ENCODE measurements around the gene PLXNA4.

PLXNA4 gene

DNA sequence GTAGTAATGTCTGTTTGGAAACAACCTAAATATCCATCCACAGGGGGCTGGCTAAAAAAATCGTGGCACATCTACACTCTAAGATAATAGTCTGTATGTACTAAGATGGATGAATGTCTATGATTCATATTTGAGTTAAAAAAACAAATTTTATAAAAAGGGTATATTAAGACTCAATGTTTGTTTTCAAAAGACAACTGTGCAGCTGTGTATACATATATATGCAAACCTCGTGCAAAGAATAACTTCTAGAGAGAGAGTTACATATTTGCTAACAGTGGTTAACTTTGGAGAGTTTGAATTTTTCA, 323.5 kb downstream of the PLXNA4 start:
- no peak for DNase-seq

DNA sequence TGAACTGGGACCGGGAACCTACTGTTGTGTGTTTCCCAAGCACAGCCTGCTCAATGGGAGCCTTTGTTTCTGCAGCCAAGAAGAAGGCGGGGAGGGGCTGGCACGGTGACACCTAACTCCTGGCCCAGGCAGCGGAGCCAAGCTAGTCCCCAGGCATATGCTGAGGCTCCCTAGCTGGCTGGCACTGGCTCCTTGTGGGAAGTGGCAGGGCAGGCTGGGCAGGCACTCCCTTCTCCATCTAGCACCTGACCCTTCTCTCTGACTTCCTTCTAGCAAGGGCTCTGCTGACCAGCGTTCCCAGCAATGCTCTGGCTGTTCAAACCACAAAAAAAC, 325.0 kb downstream of the PLXNA4 start:
- DNase-seq, result no peak

DNA sequence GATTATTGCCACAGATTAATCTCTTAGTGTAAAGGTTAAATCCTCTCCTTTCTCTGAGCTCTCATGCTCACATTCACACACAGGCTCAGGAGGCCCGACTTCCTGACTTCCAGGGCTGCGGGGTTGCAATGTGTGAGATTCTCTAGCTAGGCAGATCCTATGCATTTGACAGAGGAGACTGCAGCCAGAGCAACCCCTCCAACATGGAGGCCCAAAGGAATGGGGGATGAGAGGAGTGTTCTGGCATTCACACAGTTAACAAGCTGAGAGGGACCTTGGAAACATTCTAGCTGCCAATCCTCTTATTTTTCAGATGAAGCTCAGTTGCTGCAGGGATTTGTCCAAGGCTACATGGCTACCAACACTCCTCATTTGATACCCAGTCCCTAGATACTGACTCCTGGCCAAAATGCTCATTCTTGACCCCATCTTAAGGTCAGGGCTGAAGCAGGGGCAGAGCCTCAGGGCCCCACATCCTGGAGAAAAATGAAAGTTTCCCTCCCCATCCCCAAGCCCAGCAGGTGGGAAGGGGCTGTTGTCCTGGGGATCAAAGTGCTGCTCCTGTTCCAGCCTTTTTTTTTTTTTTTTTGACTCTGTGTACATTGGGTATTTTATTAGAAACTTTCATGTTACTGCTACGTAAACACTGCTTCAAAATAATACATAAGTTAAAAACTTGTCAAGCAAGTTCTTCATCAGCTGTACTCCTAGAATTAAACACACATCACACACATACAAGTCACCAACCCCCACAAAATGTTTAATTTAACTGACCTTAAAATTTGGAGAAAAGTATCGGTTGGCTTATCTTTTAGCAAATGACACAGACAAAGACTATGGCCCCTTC, 325.6 kb downstream of the PLXNA4 start:
- no peak for DNase-seq

DNA sequence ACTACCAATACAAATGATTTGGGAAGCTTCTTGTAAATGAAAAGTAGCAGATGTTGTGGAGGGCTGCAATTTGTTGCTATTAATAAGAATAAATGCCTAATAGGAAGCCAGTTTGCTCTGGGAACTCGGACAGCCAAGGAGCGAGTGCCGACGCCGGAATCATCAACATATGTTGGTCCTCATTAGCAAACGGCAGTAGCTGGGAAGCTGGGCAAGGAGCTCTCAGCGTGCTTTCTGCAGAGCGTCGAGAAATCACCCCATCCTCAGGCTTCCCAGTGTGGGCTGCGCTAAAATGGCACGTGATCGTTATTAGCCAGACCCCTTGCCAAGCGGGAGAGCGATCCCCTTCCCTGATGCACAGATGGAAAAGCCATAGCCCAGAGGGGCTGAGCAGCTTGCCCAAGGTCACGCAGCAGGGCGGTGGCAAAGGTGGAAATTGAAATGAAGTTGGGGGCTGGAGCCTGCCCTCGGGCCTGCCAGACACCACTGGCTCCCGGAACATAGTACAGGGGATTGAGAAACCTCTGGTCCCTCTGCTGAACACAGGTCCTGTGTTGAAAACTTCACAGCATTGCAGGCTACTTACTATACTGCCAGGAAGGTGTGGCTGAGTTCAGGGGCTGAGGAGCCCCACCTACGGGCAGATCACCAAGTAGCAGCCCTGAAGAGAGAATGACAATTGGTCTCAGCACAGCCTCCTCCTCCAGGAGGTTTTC, 326.9 kb downstream of the PLXNA4 start:
- DNase-seq, result no peak

DNA sequence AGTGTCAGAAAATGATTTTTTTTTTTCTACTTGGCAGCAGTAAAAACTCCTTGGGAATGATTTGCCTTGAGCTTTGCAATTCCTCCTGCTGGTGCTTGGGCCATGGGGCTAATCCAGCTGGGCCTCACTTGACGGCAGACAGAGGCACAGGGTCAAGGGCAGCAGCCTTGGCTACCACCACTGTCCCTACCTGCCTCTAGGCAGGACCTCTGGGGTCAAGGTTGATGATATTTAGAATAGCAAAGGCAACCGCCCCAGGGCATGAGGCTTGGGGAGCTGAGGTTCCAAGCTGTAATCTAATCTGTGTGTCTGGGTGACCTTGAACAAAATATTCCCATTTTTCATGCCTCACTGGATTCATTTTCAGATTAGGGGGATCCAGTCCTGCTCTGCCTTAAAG, 327.4 kb downstream of the PLXNA4 start:
- no peak for DNase-seq

DNA sequence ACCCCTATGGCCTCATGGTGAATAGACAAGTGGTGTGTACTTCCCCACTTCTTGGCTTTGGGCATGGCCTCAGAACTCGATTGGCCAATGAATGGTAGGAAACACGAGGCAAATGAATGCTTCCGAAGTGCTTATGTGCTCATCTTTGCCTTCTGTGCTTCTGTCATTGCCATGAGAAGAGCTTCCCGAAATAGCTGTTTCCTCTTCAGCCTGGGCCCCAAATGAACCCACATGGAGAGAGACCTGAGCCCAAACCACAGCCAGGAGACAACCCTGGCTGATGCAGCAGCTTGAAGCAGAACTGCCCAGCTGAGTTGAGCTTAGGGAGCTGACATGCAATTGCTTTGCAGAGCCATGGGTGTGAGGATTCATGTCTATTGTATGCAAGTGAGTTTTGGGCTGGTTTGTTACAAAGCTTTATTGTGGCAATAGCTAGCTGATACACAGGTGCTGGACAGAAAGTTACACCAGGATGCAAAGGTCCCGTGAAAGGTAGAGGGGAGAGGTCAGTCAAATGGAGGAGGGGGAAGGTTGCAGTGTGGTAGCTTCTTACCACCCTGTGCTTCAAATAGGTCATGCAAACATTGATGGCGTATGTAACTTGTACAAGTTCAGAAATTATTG, 328.2 kb downstream of the PLXNA4 start:
- DNase-seq, result no peak

DNA sequence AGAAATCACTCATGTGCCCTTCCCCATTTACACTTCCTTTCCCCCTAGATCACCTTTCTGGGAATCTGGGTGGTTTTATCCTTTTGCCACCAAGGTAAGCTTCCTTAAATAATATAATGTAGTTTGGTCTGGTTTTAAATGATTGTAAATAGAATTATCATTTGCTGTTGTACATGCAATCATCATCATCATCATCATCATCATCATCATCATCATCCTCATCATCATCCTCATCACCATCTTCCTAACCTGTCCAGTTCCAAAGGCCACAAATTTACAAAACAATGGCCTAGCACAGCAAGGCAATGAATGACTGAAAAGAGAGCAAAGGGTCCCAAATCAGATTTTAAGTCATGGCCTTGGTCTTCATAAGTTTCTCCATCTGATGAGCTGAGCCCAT, 329.7 kb downstream of the PLXNA4 start:
- no peak for DNase-seq

DNA sequence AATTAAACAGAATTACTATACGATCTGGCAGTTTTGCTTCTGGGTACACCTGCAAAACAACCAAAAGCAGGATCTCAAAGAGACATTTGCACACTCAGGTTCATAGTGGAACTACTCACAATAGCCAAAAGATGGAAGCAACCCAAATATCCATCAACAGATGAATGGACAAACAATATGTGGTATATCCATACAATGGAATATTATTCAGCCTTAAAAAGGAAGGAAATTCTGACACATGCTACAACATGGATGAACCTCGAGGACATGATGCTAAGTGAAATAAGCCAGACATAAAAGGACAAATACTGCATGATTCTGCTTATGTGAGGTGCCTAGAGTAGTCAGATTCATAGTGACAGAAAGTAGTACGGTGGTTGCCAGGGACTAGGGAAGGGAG, 330.7 kb downstream of the PLXNA4 start:
- no peak for DNase-seq

DNA sequence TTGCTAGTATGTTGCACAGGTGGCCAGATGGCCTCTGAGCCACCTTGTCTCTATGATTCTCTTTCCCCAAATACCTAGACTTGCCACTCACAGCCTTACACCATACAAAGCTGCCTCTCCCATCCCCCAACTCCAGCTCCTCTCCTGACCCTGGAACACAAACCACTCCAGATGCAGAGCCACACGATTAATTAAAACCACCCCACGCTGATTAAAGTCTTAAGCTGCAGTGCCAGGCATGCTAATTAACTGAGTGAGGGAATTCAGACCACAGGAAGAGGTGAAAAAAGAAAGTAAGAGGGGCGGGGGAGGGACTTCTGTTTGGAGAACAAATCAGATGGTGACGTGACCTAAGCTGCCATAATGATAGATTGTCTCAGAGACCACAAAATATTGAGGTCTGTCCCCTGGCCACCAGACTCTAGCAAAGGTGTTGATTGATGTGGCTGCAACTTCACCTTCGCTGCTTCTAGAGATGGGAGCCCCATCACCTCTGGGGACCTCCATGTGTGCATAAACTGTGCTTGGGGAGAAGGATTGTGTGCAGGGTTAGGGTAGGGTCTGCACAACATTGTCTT, 331.3 kb downstream of the PLXNA4 start:
- DNase-seq, result no peak

DNA sequence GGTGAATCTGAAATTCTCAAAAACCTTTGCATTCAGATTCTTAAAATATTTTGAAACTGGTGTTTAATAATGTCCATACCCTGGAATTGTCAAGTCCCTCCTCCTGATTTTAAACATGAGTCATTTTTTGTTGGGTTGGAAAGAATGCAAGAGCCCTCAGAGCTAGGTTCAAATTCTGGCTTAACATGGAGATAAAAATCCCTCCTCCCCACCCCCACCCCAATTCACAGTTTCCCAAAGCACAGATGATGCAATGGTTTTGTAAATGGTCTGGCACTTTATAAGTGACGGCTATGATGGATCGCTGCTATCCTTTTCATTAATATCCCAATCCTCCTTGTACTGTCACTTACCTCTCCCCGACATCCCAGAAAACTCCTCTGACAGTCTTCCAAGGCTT, 332.8 kb downstream of the PLXNA4 start:
- no peak for DNase-seq

DNA sequence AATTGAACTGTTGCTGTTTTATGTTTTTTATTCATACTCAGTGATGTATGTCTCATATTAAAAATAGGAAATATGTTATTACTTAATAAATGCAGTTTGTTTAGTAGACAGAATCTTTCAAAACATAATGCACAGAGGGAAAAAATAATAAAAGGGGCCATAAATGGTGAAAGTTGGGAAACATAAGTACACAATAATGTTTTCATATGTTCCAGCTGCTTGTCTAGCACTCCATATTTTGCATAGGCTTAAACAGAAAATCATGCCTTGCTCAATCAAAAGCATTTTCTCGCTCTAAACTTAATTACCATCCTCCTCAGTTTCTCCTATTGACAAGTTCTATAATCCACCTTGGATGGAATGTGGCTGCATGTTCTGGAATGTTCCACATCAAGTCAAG, 333.2 kb downstream of the PLXNA4 start:
- no peak for DNase-seq

DNA sequence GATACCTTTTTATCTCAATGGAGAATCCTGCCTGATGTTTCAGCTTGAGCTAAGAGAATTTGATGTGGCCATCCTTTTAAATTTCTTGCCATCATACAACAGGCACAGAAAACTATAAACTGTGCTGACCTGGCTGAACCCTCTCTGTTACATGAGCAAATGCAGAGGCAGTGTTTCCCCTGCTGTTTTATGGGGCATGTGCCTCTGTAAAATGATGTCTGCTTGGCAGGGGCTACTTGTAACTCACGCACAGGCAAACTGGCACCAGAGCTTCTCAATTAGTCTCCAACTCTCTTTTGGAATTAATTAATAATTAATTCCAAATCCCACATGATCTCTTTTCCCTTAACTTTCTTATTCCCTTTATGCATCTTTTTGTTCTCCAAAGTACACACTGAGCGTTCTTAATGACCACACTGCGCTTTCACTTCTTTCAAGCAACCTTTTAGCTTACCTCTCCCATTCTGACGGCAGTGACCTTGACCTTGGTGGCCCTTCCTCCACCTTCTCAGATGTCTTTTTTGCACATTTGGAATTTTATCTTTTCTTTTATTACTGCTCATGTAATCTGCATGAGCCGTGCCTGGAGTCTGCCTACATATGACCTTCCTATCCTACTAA, 334.0 kb downstream of the PLXNA4 start:
- no peak for DNase-seq

DNA sequence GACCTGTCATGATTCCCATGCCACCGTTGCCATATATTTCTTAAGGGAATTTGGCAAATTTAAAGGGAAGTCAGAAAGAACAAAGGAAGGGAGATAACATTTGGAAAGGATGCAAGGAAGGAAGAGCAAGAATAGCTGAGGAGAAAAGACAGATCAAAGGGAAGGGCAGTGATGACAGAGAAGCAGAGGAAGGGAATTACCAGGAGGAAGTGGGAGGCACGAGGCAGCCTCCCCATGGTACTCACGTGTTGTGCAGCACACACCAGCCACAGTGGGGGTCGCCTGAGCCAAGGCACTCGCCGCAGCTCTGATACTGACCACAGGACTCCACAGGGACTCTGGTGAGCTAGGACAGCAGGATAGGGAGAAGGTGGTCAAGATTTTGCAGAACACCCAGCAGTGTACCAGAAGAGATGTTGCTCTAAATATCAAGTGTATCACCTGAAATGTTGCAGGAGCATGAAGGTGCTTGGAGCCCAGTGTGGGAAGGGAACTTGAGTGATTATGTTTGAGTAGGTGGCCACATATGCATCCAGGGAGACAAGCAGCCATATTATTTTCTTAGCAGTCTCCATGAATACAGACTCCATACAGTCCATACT, 335.3 kb downstream of the PLXNA4 start:
- DNase-seq, result no peak

DNA sequence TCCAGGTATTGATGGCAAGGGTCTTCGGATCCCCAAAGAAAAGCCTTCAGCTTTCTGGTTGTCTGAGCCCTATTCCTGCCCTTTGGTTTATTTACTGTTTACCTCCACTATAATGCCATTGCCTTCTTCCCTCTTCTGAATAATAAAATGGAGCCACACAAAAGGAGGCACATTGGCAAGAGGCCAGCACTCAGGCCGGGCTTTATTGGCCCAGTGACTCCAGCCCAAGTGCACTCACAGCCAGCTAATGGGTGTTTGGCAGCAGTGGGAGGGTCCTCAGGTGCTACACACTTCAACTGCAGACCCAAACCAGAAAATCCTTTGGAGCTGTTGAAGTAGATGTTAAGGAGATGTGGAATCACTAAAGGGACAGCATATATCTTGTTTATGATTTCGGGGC, 336.0 kb downstream of the PLXNA4 start:
- peak; percentile 46 for DNase-seq

DNA sequence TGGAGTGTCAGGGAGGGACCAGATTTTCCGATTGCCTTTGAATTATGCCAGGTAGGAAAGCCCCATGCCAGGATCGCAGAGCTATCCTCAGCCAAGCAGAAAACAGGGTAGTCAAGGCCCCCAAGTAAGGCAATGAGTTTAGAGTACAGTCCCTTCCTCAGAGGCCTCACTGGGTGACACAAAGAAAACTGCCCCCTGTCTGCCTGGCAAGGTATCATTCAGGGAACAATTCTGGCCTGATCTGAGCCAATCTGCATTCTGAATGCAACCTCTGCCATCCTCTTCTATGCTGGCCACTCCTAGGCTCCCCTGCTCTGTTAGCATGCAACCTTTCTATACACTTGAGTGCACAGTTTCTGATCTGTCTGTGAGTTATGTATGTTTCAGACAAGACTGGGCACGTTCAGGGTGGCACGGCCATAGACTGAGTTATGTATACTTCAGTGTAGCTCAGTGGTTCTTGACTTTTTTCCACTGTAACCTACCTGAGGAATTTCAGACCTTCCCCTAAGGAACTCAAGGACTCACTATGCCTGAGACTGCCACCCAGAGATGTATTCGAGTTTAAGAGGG, 336.8 kb downstream of the PLXNA4 start:
- no peak for DNase-seq

DNA sequence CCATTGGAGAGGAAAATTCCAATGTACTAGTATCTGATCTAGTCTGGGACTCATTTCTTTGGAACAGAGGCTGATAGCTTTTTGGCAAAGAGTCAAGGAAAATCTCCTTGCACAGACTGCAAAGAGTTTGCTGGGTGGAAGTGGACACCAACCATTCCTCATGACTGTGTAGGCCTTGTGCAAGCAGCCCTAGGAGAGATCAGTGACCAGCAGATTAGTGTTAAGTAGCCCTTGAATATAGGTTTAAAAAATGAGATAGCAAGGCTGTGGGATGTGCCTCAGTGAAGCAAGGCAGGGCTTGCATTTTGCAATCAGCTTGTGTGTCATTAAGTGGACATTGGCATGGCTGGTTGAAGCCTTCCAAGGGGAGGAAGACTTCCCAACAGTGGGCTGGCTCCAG, 341.6 kb downstream of the PLXNA4 start:
- DNase-seq, result no peak

DNA sequence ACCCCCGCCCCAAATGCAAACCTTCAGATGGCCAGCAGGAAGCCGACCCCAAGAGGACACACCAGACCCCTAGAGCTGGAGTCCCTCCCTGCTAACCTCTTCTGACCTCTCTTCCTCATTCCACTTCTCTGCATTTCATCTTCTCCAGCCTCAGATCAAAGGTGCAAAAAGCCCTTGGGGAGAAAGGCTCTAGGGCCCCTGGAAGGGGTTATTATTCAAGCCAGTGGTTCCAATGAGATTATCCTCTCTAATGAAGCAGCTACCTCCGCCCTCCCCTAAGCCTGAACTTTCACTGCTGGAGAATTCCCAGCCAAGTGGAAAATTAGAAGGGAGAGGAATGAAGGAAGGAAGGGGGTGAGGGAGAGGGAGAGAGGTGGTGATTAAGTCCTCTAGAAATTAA, 343.9 kb downstream of the PLXNA4 start:
- DNase-seq, result no peak

DNA sequence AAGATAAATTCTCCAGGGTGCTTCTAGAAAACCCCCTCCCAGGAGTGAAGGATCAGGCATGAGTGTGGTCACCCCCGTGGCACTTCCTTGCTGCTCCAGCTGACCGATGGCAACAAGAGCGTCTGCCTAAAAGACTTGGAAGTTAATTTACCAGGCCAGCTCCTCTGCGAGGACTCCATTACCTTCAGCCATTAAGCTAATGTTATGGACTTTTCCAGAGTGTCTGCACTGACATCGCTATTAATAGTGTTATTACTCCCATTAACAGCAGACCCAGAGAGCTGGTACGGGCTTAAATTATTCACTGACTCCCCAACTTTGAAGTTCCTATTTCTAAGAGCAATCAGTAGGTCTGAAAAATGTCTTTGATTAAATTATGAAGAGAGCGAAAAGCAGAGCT, 345.8 kb downstream of the PLXNA4 start:
- no peak for DNase-seq

DNA sequence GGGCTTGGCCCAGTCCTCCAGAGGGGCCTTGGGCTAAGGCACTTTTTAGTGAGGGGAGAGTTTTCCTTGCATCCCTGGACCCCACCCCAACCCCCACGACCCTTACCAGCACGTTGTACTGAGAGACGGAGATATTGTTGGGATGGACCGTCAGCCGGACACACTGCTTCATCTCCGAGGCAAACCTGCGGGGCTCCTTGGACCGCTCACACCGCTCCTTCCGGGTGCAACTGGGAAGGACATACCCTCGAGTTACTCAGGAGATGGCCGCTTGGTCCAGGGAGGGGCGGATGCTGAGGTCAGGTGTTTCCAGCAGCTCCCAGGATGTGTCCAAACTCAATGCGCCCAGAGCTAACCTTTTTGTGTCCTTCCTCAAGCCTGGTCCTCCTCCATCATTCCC, 348.0 kb downstream of the PLXNA4 start:
- DNase-seq, result no peak

DNA sequence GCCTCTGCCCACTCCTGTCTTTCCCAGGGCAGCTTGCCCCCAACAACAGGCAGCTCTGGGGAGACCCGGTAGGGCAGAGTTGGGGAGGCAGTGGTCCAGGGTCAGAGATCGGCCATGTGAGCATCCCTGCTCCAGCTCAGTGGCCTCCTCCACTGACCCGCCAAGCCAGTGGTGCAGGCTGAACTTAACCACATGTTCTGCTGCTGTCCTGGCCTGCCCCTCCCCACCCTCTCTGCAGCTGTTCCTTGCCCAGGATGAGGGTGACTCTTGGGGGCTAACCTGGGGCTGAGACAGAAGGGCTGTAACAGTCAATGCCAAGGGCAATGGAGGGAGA, 349.3 kb downstream of the PLXNA4 start:
- no peak for DNase-seq

DNA sequence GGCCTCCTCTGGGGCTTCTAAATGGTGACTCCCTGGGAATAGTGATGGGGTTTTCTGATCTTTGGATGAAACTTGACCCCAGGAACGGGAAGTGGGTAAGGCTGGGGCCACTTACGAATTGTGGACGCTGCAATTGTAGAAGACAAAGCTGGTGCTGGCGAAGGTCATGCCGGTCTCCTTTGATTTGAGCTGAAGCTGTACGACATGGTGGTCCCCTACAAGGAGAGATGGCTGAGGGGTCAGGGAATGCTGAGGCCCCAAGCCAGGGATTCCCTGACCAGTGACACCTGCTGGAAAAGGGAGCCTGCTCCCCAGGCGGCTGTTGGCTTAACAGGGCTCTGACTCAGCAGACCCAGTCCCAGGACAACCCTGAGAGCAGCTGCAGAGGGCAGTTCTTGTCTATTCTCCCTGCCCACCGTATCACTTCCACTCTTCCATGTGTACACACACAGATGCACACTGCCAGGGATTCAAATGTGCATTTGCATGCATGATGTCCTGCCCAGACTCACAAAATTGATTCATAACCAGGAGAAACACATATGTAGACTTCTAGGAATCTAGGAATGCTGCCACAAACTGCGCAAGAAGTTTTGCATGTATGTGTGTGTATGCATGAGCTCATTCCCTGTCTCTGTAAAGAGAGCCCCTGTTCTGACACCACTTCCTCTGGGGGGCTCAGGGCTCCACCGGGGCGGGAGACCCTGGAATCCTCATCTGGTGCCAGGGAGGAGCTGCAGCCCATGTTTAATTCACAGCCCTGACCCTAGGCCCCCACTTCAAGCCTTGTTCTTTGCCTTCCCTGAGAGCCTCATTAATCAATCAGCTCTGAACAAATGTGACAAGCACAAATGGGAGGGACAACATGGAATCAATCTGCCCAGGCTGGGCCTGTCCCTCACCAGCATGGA, 350.0 kb downstream of the PLXNA4 start:
- DNase-seq, result no peak
